HepG2 (cell line): ENCODE measurements around the gene CHCT1. TPM values are rescaled to one million over a fixed set of nuclear protein-coding genes. Genes with fewer than 3 reads are reported as not detected.

ENCODE experiments used
- DPF2 ChIP-seq: sonication (generic); formaldehyde crosslinking; IDR thresholded peaks from 2 replicates; pipeline ENCODE4 v1.4.0; 2020; ENCODE audit warnings: mild to moderate bottlenecking, low read depth, missing genetic modification reagents, borderline replicate concordance
- ETV5 ChIP-seq: IDR thresholded peaks from 2 replicates; pipeline ENCODE4 v1.6.1; 2018; ENCODE audit warnings: missing biosample characterization, missing genetic modification reagents, inconsistent platforms, borderline replicate concordance
- GLI4 ChIP-seq: sonication (generic); formaldehyde crosslinking; IDR thresholded peaks from 2 replicates; pipeline ENCODE4 v1.5.1; 2020; ENCODE audit warnings: missing genetic modification reagents, mild to moderate bottlenecking, moderate library complexity, borderline replicate concordance
- KLF9 ChIP-seq: IDR thresholded peaks from 2 replicates; pipeline ENCODE4 v1.6.1; 2016; ENCODE audit warnings: low read depth
- NFYB ChIP-seq: sonication (generic); formaldehyde crosslinking; IDR thresholded peaks from 2 replicates; pipeline ENCODE4 v1.4.0; 2020; ENCODE audit warnings: missing genetic modification reagents
- NONO ChIP-seq, 2 experiments: fragments of 450-650 bp in 1 of 2; sonication (generic) in 1 of 2; formaldehyde crosslinking in 1 of 2; IDR thresholded peaks in 1 of 2; conservative IDR thresholded peaks in 1 of 2; 2 replicates each; pipeline versions ENCODE4 v1.6.1 to v1.8.0; 2017 to 2022; ENCODE audit warnings: mild to moderate bottlenecking in 1 of 2, missing genetic modification reagents in 1 of 2, moderate library complexity in 1 of 2
- XBP1 ChIP-seq: sonication (generic); formaldehyde crosslinking; IDR thresholded peaks from 2 replicates; pipeline ENCODE4 v1.5.0; 2020; ENCODE audit warnings: missing genetic modification reagents
- ZBTB34 ChIP-seq: sonication (generic); formaldehyde crosslinking; IDR thresholded peaks from 2 replicates; pipeline ENCODE4 v1.8.0; 2022; ENCODE audit warnings: mild to moderate bottlenecking, missing genetic modification reagents
- ZBTB46 ChIP-seq: sonication (generic); formaldehyde crosslinking; IDR thresholded peaks from 2 replicates; pipeline ENCODE4 v1.4.0; 2020; ENCODE audit warnings: mild to moderate bottlenecking, missing genetic modification reagents, borderline replicate concordance
- ZNF225 ChIP-seq: sonication (generic); formaldehyde crosslinking; IDR thresholded peaks from 2 replicates; pipeline ENCODE4 v1.4.0; 2020; ENCODE audit warnings: mild to moderate bottlenecking, missing genetic modification reagents
- ZNF230 ChIP-seq: sonication (generic); formaldehyde crosslinking; IDR thresholded peaks from 2 replicates; pipeline ENCODE4 v1.4.0; 2020; ENCODE audit warnings: mild to moderate bottlenecking, missing genetic modification reagents
- ZNF235 ChIP-seq: sonication (generic); formaldehyde crosslinking; IDR thresholded peaks from 2 replicates; pipeline ENCODE4 v1.8.1; 2023; ENCODE audit warnings: mild to moderate bottlenecking, missing genetic modification reagents, borderline replicate concordance
- ZNF414 ChIP-seq: sonication (generic); formaldehyde crosslinking; IDR thresholded peaks from 2 replicates; pipeline ENCODE4 v1.5.0; 2020; ENCODE audit warnings: missing genetic modification reagents
- ZNF530 ChIP-seq: sonication (generic); formaldehyde crosslinking; IDR thresholded peaks from 2 replicates; pipeline ENCODE4 v1.5.0; 2020; ENCODE audit warnings: low read depth, mild to moderate bottlenecking, missing genetic modification reagents
- ZNF768 ChIP-seq: sonication (generic); formaldehyde crosslinking; IDR thresholded peaks from 2 replicates; pipeline ENCODE4 v1.4.0; 2020; ENCODE audit warnings: missing genetic modification reagents
- ZNF878 ChIP-seq: sonication (generic); formaldehyde crosslinking; IDR thresholded peaks from 2 replicates; pipeline ENCODE4 v1.8.1; 2023; ENCODE audit warnings: mild to moderate bottlenecking, missing genetic modification reagents, moderate library complexity
- polyA plus RNA-seq, 8 experiments: library from polyadenylated mRNA; depleted of rRNA in 3 of 8; stranded (reverse) in 7 of 8; unstranded in 1 of 8; fragments of >200 nt; fragmentation: Illumina TruSeq in 4 of 8; extraction: Trizol in 4 of 8; gene quantifications; 2 replicates each; pipeline versions ENCODE4 v1.2.1 to v1.2.3, GENCODE V29; 2011 to 2016; ENCODE audit warnings: low read depth in 4 of 8, missing spikeins in 1 of 8, mixed read lengths in 1 of 8; ENCODE audit not compliant: insufficient read depth in 1 of 8
- total RNA-seq, 5 experiments: library from RNA; depleted of rRNA; stranded (reverse); fragments of >200 nt; fragmentation: Illumina TruSeq; extraction: Trizol; gene quantifications; 2 replicates each; pipeline ENCODE4 v1.2.3, GENCODE V29; 2016; ENCODE audit warnings: low read depth in 1 of 5
- TF ChIP-seq, protein P1 (sequence below), 2 experiments: sonication (generic) in 1 of 2; formaldehyde crosslinking in 1 of 2; IDR thresholded peaks; 2 replicates each; pipeline versions ENCODE4 v1.4.0 to v1.6.1; 2016 to 2020; ENCODE audit warnings: borderline replicate concordance in 1 of 2, low read depth in 1 of 2, mild to moderate bottlenecking in 1 of 2, missing genetic modification reagents in 1 of 2
- TF ChIP-seq, protein P2 (sequence below): sonication (generic); formaldehyde crosslinking; IDR thresholded peaks from 2 replicates; pipeline ENCODE4 v1.4.0; 2020; ENCODE audit warnings: mild to moderate bottlenecking, missing genetic modification reagents

The CHCT1 gene
- total and polyA plus RNA-seq, 2 of the 13 experiments (the other 11 are each of a cell fraction or from before 2014, with no cell fraction given), result not detected

- TF ChIP-seq DPF2 (CRISPR knock-in tag) (no peak), ZNF414 (CRISPR knock-in tag) (no peak), ETV5 (CRISPR knock-in tag) (no peak; the same call in 1 of the 2 replicates), NONO (IDR thresholded peaks at IDR 0.05) (no peak), NONO (CRISPR knock-in tag; conservative IDR thresholded peaks at IDR 0.05) (no peak), ZNF768 (CRISPR knock-in tag) (peak; percentile 45; the same call in 1 of the 2 replicates), ZNF530 (CRISPR knock-in tag) (no peak), NFYB (CRISPR knock-in tag) (0 out of 2 replicates have a peak, but pooled peaks have one; percentile 13), KLF9 (no peak), ZNF235 (CRISPR knock-in tag) (no peak; the same call in 1 of the 2 replicates), ZBTB46 (CRISPR knock-in tag) (0 out of 2 replicates have a peak, but pooled peaks have one; percentile 87), ZNF225 (CRISPR knock-in tag) (no peak), ZBTB34 (CRISPR knock-in tag) (no peak), XBP1 (CRISPR knock-in tag) (no peak), ZNF230 (0 out of 2 replicates have a peak, but pooled peaks have one; percentile 35), ZNF878 (CRISPR knock-in tag) (no peak), GLI4 (CRISPR knock-in tag) (no peak)
- TF ChIP-seq, protein P1, sequence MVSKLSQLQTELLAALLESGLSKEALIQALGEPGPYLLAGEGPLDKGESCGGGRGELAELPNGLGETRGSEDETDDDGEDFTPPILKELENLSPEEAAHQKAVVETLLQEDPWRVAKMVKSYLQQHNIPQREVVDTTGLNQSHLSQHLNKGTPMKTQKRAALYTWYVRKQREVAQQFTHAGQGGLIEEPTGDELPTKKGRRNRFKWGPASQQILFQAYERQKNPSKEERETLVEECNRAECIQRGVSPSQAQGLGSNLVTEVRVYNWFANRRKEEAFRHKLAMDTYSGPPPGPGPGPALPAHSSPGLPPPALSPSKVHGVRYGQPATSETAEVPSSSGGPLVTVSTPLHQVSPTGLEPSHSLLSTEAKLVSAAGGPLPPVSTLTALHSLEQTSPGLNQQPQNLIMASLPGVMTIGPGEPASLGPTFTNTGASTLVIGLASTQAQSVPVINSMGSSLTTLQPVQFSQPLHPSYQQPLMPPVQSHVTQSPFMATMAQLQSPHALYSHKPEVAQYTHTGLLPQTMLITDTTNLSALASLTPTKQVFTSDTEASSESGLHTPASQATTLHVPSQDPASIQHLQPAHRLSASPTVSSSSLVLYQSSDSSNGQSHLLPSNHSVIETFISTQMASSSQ (IDR thresholded peaks at IDR 0.05; ENCODE audit: low read depth), result no peak
- TF ChIP-seq, protein P1 (CRISPR knock-in tag; IDR thresholded peaks at IDR 0.05; ENCODE audit: borderline replicate concordance), result no peak
- TF ChIP-seq, protein P2, sequence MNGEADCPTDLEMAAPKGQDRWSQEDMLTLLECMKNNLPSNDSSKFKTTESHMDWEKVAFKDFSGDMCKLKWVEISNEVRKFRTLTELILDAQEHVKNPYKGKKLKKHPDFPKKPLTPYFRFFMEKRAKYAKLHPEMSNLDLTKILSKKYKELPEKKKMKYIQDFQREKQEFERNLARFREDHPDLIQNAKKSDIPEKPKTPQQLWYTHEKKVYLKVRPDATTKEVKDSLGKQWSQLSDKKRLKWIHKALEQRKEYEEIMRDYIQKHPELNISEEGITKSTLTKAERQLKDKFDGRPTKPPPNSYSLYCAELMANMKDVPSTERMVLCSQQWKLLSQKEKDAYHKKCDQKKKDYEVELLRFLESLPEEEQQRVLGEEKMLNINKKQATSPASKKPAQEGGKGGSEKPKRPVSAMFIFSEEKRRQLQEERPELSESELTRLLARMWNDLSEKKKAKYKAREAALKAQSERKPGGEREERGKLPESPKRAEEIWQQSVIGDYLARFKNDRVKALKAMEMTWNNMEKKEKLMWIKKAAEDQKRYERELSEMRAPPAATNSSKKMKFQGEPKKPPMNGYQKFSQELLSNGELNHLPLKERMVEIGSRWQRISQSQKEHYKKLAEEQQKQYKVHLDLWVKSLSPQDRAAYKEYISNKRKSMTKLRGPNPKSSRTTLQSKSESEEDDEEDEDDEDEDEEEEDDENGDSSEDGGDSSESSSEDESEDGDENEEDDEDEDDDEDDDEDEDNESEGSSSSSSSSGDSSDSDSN (CRISPR knock-in tag), result peak; percentile 44
Observed at GRCh38 chr17:60391471-60392041, 30.7 kb upstream of the CHCT1 start (continued).
